ENCODE measurements around the gene YIF1A.

DNA sequence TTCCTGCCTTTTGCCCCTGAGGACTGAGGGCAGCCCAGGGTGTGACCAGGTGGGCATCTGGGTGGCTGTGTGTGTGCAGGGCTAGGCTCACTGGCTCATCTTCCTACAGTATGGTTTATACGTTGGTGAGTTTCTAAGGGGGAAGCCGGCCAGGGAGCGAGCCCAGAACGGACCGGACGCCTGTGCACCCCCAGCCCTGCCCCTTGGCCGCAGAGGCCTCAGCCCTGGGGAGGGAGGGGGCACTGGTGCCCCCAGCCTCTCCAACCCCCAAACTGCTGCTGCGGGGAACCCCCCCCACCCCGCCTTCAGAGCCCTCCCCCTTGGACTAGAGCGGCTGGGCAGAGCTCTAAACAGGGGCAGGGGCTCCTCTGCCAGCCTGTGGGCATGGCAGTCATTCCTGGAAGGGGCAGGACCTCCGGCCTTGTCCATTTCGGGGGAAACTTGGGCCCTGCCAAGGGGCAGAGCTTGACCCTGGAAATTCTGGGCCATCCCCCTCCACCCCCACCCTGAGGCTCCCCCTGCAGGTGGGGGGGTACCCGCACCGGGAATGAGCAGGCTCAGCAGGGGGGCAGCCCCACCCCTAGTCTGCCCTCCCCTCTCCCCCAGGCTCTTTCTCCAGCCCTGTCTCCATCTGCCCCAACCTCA, 5.4 kb downstream of the YIF1A start:
- TF ChIP-seq, protein P1, sequence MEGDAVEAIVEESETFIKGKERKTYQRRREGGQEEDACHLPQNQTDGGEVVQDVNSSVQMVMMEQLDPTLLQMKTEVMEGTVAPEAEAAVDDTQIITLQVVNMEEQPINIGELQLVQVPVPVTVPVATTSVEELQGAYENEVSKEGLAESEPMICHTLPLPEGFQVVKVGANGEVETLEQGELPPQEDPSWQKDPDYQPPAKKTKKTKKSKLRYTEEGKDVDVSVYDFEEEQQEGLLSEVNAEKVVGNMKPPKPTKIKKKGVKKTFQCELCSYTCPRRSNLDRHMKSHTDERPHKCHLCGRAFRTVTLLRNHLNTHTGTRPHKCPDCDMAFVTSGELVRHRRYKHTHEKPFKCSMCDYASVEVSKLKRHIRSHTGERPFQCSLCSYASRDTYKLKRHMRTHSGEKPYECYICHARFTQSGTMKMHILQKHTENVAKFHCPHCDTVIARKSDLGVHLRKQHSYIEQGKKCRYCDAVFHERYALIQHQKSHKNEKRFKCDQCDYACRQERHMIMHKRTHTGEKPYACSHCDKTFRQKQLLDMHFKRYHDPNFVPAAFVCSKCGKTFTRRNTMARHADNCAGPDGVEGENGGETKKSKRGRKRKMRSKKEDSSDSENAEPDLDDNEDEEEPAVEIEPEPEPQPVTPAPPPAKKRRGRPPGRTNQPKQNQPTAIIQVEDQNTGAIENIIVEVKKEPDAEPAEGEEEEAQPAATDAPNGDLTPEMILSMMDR (IDR thresholded peaks at IDR 0.05) = no peak
- TF ChIP-seq POLR2AphosphoS5 (IDR thresholded peaks at IDR 0.05) = no peak
